Measurements from ENCODE around the gene SLC6A11. TPM values are rescaled to one million over a fixed set of nuclear protein-coding genes. Genes with fewer than 3 reads are reported as not detected.

The SLC6A11 gene
- total and polyA plus RNA-seq, 9 of the 15 experiments (the other 6 are each of a cell fraction or from before 2014, with no cell fraction given): 0.04 TPM; not detected in 8

GRCh38 chr3:10941972-10942371 lies 125.9 kb downstream of the SLC6A11 start:
- H3K9me1 ChIP-seq (ENCODE audit: control insufficient read depth, insufficient read depth, low read length): no peaks in the 10 kb centered on the region
- no peaks in the 10 kb centered on the region for H3K4me1 ChIP-seq (replicated peaks in 1 of 2; ENCODE audit: control insufficient read depth in 2 of 2, insufficient read depth in 2 of 2, low read length in 2 of 2)
- H3K36me3 ChIP-seq (ENCODE audit: control insufficient read depth, insufficient read depth, low read length): no peaks in the 10 kb centered on the region
- CTCF ChIA-PET (ENCODE audit: low intra/inter-chr PET ratio): interaction anchor here (1.0 kb wide), 1 partner anchor 710 kb away, joined by 3 read pairs; no protein-coding TSS in a partner anchor
- FAIRE-seq (no peak), DNase-seq (ENCODE audit: extremely low read depth in 1 of 4, low spot score in 3 of 4) (peak; percentile 38 to 68 (median 52)), ATAC-seq (peak; percentile 62)
- no peak overlapping the region for H3K9ac ChIP-seq (ENCODE audit: insufficient read depth in 1 of 2, low read depth in 2 of 2, low read length in 2 of 2)
- BruUV-seq (replicated peaks): no TSS peak
- H3K27me3 ChIP-seq (ENCODE audit: control insufficient read depth in 2 of 2, insufficient read depth in 2 of 2, low read length in 2 of 2): peaks cover 0 to 14% of the 10 kb centered on the region in 2 experiments; a peak in 2 of 5 replicates
- H3K79me2 ChIP-seq (ENCODE audit: control insufficient read depth, insufficient read depth, low read length): no peaks in the 10 kb centered on the region
- peaks cover 4% of the 10 kb centered on the region for H3K9me3 ChIP-seq (replicated peaks; ENCODE audit: control insufficient read depth, insufficient read depth, low read depth, low read length)
- H2AFZ ChIP-seq (ENCODE audit: low read depth, low read length): no peak overlapping the region
- no peak overlapping the region for H3K27ac ChIP-seq (ENCODE audit: extremely low read depth, low read depth, low read length)
- no peak overlapping the region for H3K4me3 ChIP-seq
- in situ Hi-C loops (cut with MboI): no loop called here
- POLR2A ChIA-PET: interaction anchor here (0.5 kb wide), 1 partner anchor 1413 kb away, joined by 3 read pairs; no protein-coding TSS in a partner anchor
- WGBS (ENCODE audit: insufficient coverage, low coverage, missing lambda C conversion rate): 0% methylated on average over 1 of the region's 1 CpG
- no peak overlapping the region for H3K4me2 ChIP-seq (ENCODE audit: insufficient read depth, low read length)
- intact Hi-C loops (cut with micrococcal nuclease): no loop called here
- peaks cover 15% of the 10 kb centered on the region for H4K20me1 ChIP-seq (replicated peaks; ENCODE audit: control insufficient read depth, insufficient read depth, low read length)
- TF ChIP-seq PTBP1 (IDR thresholded peaks at IDR 0.05; ENCODE audit: low read depth, low read length): no peak
- no peak for TF ChIP-seq RUNX1 (IDR thresholded peaks at IDR 0.05; ENCODE audit: low read depth)
- no peak for TF ChIP-seq ZNF431 (CRISPR knock-in tag; IDR thresholded peaks at IDR 0.05)
- TF ChIP-seq MAFF (IDR thresholded peaks at IDR 0.05; ENCODE audit: low read length): no peak
- TF ChIP-seq ZNF143 (CRISPR knock-in tag; IDR thresholded peaks at IDR 0.05): no peak
- TF ChIP-seq CBX3 (IDR thresholded peaks at IDR 0.05; ENCODE audit: borderline replicate concordance in 1 of 2, low read length in 2 of 2): peak in 1 of 2 experiments; percentile 92; a peak in 2 of 3 replicates
- no peak for TF ChIP-seq ZNF408 (CRISPR knock-in tag; IDR thresholded peaks at IDR 0.05; ENCODE audit: low read depth)
- TF ChIP-seq ZNF764 (CRISPR knock-in tag; IDR thresholded peaks at IDR 0.05; ENCODE audit: low read depth): peak; percentile 100
- no peak for TF ChIP-seq ZNF592 (IDR thresholded peaks at IDR 0.05)
- no peak for TF ChIP-seq BRF2 (IDR thresholded peaks at IDR 0.05; ENCODE audit: borderline replicate concordance, insufficient read depth, insufficient read length)
- TF ChIP-seq STAG1 (CRISPR knock-in tag; IDR thresholded peaks at IDR 0.05; ENCODE audit: borderline replicate concordance): no peak
- TF ChIP-seq ZSCAN29 (IDR thresholded peaks at IDR 0.05): no peak
- no peak for TF ChIP-seq RBM15 (IDR thresholded peaks at IDR 0.05; ENCODE audit: insufficient read depth, low read length)
- no peak for TF ChIP-seq BDP1 (IDR thresholded peaks at IDR 0.05; ENCODE audit: insufficient read depth, insufficient read length)
- peak; percentile 55; the same call in 1 of the 2 replicates for TF ChIP-seq CBX5 (IDR thresholded peaks at IDR 0.05; ENCODE audit: borderline replicate concordance, low read depth)
- no peak for TF ChIP-seq MAX (CRISPR knock-in tag; IDR thresholded peaks at IDR 0.05)

Data from K562 (cell line).